ENCODE data around the gene HNRNPC. TPM values are rescaled to one million over a fixed set of nuclear protein-coding genes. Genes with fewer than 3 reads are reported as not detected.
"Not testable (repeated sequence)": the region's sequence is repeated elsewhere in the genome, so short reads cannot be mapped to it uniquely, and the experiment has no call there.

The HNRNPC gene
- total RNA-seq, 1 experiment from 2014 or later = 1,062 TPM

- Histone ChIP-seq H3K79me2 (ENCODE audit: insufficient read depth, low read length) (peaks cover 11% of the 10 kb centered on the region; the same call in 1 of the 2 replicates), H4K20me1 (ENCODE audit: control insufficient read depth, insufficient read depth, insufficient read length) (no peaks in the 10 kb centered on the region), H2AK5ac (ENCODE audit: insufficient read length, low read length) (no peak overlapping the region), H3K23ac (ENCODE audit: insufficient read length, low read depth, low read length) (no peak overlapping the region), H3T11ph (ENCODE audit: low read length) (no peak overlapping the region), H4K91ac (ENCODE audit: insufficient read length, low read depth, low read length) (no peak overlapping the region), H3K4me1 (ENCODE audit: insufficient read depth, low read length) (no peaks in the 10 kb centered on the region; the same call in 1 of the 2 replicates), H3K4me2 (ENCODE audit: insufficient read depth, insufficient read length, low read length) (no peak overlapping the region), H3K14ac (ENCODE audit: insufficient read depth, low read length) (no peak overlapping the region), H4K5ac (ENCODE audit: insufficient read length, low read depth, low read length) (no peak overlapping the region), H2BK12ac (ENCODE audit: insufficient read length, low read depth, low read length) (no peak overlapping the region), H3K79me1 (ENCODE audit: insufficient read depth, low read depth, low read length, poor library complexity, severe bottlenecking) (peaks cover 6% of the 10 kb centered on the region), H3K9ac (ENCODE audit: extremely low read depth, insufficient read length, low read length) (no peak overlapping the region), H2BK20ac (ENCODE audit: low read depth, low read length, poor library complexity, severe bottlenecking) (no peak overlapping the region), H3K9me3 (ENCODE audit: control insufficient read depth, low read depth, low read length) (no peaks in the 10 kb centered on the region), H3K27ac (ENCODE audit: insufficient read length, low read depth, low read length) (no peak overlapping the region), H3K23me2 (ENCODE audit: insufficient read length, low read depth, low read length, poor library complexity, severe bottlenecking) (no peaks in the 10 kb centered on the region), H4K8ac (replicated peaks; ENCODE audit: insufficient read length, low read depth, low read length) (no peak overlapping the region), H3K27me3 (ENCODE audit: insufficient read depth, low read length) (no peaks in the 10 kb centered on the region), H2BK15ac (ENCODE audit: low read depth, low read length) (no peak overlapping the region), H3K56ac (ENCODE audit: insufficient read length, low read depth, low read length) (no peak overlapping the region), H3K4ac (ENCODE audit: low read depth, low read length) (no peak overlapping the region), H2AFZ (ENCODE audit: low read length) (no peak overlapping the region), H3K18ac (ENCODE audit: insufficient read length, low read depth, low read length) (no peak overlapping the region), H2BK5ac (ENCODE audit: insufficient read length, low read length) (no peak overlapping the region), H2BK120ac (ENCODE audit: low read depth, low read length, poor library complexity, severe bottlenecking) (no peak overlapping the region)
- Mint-ChIP-seq H3K36me3 (ENCODE audit: insufficient read depth in 1 of 3, low read depth in 3 of 3) (peaks cover 61 to 91% (median 83%) of the 10 kb centered on the region in 3 experiments), H3K27me3 (ENCODE audit: low read depth) (no peaks in the 10 kb centered on the region), H3K4me1 (peaks cover 33 to 61% of the 10 kb centered on the region in 2 experiments), H3K27ac (0 out of 7 replicates have a peak overlapping the region, but pooled peaks of 1 of the 3 experiments have one; percentile 34), H3K9me3 (no peaks in the 10 kb centered on the region), H3K4me3 (no peak overlapping the region)
- DNase-seq = no peak
- WGBS (ENCODE audit: extremely low coverage, insufficient read length, low lambda C conversion rate) = no CpG with 5 or more reads among the region's 1 CpG
- TF ChIP-seq CTCF (conservative IDR thresholded peaks at IDR 0.05) = no peak
These were observed 55.6 kb downstream of the HNRNPC start for GRCh38 chr14:21213652-21214051.

GRCh38 chr14:21212824-21213223, 56.4 kb downstream of the HNRNPC start:
- H3K79me1 ChIP-seq (ENCODE audit: insufficient read depth, low read depth, low read length, poor library complexity, severe bottlenecking); H3K9me3 ChIP-seq (ENCODE audit: control insufficient read depth, low read depth, low read length); H3K79me2 ChIP-seq (ENCODE audit: insufficient read depth, low read length); H2AK5ac ChIP-seq (ENCODE audit: insufficient read length, low read length); H3K9ac ChIP-seq (ENCODE audit: extremely low read depth, insufficient read length, low read length); H3K4me2 ChIP-seq (ENCODE audit: insufficient read depth, insufficient read length, low read length); H3K18ac ChIP-seq (ENCODE audit: insufficient read length, low read depth, low read length); H3K56ac ChIP-seq (ENCODE audit: insufficient read length, low read depth, low read length); H2AFZ ChIP-seq (ENCODE audit: low read length); H2BK5ac ChIP-seq (ENCODE audit: insufficient read length, low read length); H2BK20ac ChIP-seq (ENCODE audit: low read depth, low read length, poor library complexity, severe bottlenecking); H3K14ac ChIP-seq (ENCODE audit: insufficient read depth, low read length); H3K27me3 Mint-ChIP-seq (ENCODE audit: low read depth); DNase-seq; H3K9me3 Mint-ChIP-seq; H3K4me3 Mint-ChIP-seq; H3K4ac ChIP-seq (ENCODE audit: low read depth, low read length); H4K5ac ChIP-seq (ENCODE audit: insufficient read length, low read depth, low read length); H2BK120ac ChIP-seq (ENCODE audit: low read depth, low read length, poor library complexity, severe bottlenecking); H3K23me2 ChIP-seq (ENCODE audit: insufficient read length, low read depth, low read length, poor library complexity, severe bottlenecking); H2BK12ac ChIP-seq (ENCODE audit: insufficient read length, low read depth, low read length); H4K91ac ChIP-seq (ENCODE audit: insufficient read length, low read depth, low read length); H3K27me3 ChIP-seq (ENCODE audit: insufficient read depth, low read length); H4K20me1 ChIP-seq (ENCODE audit: control insufficient read depth, insufficient read depth, insufficient read length); H3T11ph ChIP-seq (ENCODE audit: low read length); H3K27ac ChIP-seq (ENCODE audit: insufficient read length, low read depth, low read length); H4K8ac ChIP-seq (replicated peaks; ENCODE audit: insufficient read length, low read depth, low read length); H3K23ac ChIP-seq (ENCODE audit: insufficient read length, low read depth, low read length); H3K4me1 ChIP-seq (ENCODE audit: insufficient read depth, low read length); H2BK15ac ChIP-seq (ENCODE audit: low read depth, low read length): not testable (repeated sequence)
- Mint-ChIP-seq H3K4me1 (peaks cover 40 to 70% of the 10 kb centered on the region in 2 experiments), H3K36me3 (ENCODE audit: insufficient read depth in 1 of 3, low read depth in 3 of 3) (peaks cover 69 to 92% (median 86%) of the 10 kb centered on the region in 3 experiments), H3K27ac (peak overlapping the region in 2 of 3 experiments; percentile 86 to 94; a peak in 4 of 7 replicates)
- no CpG with 5 or more reads among the region's 8 CpGs for WGBS (ENCODE audit: extremely low coverage, insufficient read length, low lambda C conversion rate)

Data from H9 (cell line).